HG02759 (cell line): ENCODE results near the gene TSKU.
"Not testable (repeated sequence)": the region's sequence is repeated elsewhere in the genome, so short reads cannot be mapped to it uniquely, and the experiment has no call there.

Source experiments
- ATAC-seq: cut with Tn5 transposase; IDR thresholded peaks from one replicate; pipeline ENCODE4 v1.9.1; 2021; ENCODE audit warnings: mild to moderate bottlenecking, moderate library complexity; ENCODE audit not compliant: unreplicated experiment

The TSKU gene, protein sequence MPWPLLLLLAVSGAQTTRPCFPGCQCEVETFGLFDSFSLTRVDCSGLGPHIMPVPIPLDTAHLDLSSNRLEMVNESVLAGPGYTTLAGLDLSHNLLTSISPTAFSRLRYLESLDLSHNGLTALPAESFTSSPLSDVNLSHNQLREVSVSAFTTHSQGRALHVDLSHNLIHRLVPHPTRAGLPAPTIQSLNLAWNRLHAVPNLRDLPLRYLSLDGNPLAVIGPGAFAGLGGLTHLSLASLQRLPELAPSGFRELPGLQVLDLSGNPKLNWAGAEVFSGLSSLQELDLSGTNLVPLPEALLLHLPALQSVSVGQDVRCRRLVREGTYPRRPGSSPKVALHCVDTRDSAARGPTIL

DNA sequence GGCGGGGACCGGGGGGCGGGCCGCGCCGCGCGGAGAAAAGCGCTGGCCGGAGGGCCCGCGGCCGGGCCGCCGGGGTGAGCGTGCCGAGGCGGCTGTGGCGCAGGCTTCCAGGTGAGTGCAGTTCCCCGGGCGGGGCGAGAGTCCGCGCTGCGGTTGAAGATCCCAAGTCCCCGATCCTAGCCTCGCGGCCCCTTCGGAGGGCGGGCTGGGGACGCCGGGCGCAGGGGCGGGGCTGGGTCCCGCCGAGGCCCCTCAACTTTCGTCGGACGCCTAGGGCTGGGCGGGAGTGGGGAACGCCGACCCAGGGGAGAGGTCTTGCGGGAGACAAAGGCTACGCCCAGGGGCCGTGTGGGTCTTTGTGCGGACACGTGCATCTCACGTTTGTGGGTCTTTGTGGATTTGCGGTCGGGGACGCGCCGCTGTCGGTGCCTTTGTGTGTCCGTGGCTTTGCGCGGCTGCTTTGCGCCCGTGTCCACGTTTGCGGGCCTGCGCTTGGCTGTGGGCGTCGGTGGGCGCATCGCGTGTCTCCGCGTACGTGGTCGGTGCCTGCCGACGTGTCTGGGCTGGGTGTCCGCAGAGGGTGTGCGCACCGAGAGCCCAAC lies at the start of gene TSKU:
TSS of gene TSKU (plus strand) at position 63 of the 602 bp plus-strand sequence. CDS start 12,261 bp downstream, outside the sequence.
- ATAC-seq: no peak

DNA sequence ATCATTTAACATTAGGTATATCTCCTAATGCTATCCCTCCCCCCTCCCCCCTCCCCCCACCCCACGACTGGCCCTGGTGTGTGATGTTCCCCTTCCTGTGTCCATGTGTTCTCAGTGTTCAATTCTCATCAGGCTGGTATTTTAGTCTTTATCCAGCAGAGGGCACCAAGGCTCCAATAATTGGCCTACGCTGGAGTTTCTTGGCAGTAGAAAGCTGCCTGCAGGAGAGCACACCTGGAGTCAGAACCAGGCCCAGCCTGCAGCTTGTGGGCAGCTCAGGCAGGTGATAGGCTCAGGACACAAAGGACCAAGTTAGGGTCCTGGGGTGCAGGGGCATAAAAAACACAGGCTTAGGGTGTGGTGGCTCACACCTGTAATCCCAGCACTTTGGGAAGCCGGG lies 49.2 kb upstream of the TSKU start:
- ATAC-seq: not testable (repeated sequence)

DNA sequence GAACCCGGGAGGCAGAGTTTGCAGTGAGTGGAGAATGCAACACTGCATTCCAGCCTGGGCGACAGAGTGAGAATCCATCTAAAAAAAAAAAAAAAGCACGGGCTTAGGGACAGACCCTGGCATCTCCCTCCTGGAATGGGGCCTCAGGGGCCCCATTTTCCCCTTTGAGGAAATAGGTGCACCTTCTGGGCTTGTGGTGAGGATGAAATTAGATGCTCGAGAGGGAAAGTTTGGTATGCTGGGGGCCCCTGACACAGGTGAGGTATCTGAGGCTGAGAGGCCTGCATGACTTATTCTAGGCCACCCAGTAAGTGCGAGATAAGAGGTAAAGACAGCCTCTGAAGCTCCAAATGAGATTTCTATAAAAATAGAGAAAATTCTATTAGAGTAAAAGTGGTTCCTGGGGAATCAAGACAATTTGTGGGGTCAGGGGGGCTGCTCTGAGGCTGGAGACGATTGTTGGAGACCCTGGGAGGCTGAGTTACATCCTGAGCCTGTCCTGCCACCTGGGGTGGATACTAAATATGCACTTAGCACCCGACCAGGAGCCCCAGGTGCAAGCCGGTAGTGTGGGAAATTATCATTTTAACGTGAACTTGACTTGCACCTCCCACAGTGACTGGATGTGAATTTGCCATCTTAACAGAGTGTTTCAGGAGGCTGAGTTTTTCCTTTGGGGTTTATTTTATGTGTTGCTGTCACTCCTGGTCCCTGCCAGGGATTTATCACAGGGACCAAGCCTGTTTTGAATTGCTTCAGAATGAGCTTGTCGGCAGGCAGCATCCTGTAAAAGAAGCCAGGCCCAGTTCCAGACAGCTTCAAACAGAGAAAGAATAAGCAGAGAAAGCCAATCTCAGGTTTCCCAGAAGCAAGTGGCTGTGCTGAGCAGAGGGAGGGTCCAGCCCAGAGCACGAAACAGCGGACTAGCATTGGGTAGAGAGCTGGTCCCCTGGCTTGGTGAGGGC lies 48.4 kb upstream of the TSKU start:
- no peak for ATAC-seq

DNA sequence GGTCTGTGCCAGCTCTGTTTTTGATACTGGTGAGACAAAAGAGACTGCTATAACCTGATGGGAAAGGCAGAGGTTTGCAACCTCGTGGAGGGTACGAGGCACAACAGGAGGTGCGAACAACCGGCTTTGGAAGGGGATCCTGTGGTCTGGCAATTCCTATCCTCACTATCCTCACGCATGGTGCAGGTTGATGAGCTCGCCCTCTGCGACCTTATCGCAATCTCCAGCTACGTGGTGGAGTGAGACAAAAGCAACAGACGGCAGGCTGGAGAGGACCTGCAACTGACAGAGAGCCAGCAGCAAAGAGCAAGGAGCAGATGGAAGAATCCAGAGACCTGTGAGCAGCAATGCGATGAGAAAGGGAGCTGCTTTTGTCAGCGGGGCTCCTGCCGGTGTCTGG lies 47.3 kb upstream of the TSKU start:
- no peak for ATAC-seq

DNA sequence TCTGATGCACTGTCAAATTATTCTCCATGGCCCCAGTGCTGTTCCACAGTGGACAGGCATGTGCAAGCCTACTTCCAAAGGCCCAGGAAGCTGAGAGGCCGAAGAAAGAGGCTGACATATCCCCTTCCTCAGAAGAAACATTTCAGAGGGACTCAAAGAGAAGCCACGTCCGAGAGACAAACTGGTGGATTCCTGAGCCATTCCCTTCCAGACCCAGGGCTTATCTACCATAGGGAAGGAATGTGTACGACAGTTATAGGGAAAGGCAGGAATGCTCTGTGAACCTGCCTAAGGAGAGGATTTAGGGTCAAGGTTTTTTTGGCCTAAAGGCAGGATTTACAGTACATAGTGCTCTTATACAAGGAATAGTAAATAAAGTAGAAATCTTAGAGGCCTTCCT lies 46.9 kb upstream of the TSKU start:
- no peak for ATAC-seq

DNA sequence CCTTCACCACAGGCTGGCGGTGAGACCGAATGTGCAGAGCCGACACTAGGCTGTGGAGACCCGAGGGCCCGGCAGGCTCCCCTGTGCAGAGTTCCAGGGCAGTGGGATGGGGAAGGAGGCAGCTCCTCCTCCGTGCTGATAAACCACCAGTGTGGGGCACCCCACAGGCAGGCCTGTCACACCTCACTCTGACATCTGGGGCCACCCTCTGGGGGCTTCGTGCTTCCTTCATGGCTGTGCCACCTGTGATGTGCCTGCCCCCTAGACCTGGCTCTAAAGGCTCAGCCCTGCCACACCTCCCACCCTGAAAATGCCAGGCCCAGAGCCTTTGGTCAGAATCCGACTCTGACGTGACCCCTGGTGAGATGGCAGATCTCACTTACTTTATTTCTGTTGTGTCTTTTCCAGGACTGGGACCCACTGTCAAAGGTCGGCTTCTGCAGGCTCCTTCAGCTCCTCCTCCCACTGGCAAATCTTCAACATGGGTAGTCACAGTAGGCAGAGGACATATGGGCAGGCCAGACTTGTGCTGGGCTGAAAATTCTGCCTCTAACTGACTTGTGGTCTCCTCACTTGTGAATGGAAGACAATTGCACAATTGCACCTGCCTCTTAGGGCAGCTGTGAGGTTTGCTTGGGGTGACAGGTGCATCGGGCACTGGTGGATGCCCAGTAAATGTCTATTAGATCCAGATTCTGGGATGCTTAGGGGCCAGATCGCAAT lies 46.2 kb upstream of the TSKU start:
- no peak for ATAC-seq

DNA sequence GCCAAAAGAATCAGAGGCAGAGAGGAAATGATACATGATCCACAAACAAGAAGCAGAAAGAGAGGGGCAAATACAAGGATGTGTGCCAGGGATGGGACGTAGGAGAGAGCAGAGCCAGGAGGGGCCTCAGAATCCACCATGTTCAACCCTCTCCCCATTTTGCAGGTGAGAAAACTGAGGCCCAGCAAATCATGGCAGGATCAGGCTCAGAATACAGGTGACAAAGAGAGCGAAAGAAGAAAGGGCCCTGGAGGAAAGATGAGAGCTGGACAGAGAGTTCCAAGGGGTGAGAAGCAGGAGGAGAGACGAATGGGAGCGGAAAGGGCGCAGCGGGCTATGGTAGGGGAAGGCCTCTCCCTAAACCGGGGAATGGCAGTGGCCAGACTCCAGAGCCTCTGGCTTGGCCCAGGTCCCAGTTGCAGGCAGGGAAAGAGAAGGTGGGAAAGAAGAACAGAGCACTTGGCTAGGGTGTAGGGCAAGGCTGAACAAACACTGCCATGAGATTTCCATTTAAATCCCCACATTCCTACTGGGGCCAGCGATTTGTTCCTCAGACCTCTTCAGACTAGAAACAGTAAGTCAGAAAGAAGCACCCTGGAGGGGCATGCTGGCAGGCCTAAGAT lies 44.4 kb upstream of the TSKU start:
- no peak for ATAC-seq

DNA sequence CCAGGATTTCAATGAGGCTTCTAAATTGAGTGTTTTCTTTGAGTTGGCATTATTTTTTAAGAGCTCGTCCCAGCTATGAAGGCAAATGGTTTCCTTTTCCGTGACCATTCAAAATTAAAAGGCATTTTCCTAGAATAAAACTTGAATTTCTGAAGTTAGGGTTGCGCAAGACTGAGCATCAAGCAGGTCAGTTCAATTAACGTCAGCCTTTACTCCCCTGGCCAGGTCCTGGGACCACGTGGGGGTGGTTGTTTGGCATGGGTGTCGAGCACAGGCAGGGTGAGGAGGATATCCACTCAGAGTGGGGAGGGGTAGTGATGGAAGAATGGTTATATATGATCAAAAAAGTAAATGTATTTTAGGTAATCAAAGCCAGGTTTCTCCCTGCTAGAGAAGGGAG lies 43.4 kb upstream of the TSKU start:
- ATAC-seq: no peak

DNA sequence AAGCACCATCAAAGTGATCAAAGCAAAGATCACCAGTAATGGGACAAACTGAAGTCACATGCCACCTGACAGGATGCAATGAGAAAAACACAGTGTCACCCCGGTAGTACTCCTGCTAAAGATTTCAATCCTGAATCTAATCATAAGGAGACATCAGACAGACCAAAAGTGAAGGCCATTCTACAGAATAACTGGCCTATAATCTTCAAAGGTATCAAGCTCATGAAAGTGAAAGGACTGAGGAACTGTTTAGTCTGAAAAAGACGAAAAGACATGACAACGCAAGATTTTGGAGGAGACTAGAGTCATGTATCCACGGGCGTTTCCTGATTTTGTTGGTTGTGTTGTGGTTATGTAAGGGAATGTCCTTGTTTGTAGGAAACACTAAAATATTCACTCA lies 42.4 kb upstream of the TSKU start:
- ATAC-seq: no peak

DNA sequence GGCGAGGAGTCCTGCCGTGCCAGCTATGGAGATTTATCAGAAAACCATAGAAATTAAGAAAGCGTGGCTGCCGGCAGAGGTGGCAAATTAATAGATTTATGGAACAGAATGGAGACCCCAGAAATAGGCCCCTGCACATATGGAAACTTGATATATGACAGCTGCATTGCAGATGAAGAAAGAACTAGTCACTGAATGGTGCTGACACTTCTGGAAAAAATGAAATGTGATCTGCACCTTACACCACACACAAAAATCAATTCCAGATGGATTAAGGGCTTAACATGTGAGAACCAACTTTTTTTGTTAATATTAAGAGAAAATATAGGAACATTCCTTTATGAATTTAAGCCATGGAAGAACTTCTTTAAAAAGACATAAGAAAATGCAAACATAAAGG lies 40.3 kb upstream of the TSKU start:
- no peak for ATAC-seq

DNA sequence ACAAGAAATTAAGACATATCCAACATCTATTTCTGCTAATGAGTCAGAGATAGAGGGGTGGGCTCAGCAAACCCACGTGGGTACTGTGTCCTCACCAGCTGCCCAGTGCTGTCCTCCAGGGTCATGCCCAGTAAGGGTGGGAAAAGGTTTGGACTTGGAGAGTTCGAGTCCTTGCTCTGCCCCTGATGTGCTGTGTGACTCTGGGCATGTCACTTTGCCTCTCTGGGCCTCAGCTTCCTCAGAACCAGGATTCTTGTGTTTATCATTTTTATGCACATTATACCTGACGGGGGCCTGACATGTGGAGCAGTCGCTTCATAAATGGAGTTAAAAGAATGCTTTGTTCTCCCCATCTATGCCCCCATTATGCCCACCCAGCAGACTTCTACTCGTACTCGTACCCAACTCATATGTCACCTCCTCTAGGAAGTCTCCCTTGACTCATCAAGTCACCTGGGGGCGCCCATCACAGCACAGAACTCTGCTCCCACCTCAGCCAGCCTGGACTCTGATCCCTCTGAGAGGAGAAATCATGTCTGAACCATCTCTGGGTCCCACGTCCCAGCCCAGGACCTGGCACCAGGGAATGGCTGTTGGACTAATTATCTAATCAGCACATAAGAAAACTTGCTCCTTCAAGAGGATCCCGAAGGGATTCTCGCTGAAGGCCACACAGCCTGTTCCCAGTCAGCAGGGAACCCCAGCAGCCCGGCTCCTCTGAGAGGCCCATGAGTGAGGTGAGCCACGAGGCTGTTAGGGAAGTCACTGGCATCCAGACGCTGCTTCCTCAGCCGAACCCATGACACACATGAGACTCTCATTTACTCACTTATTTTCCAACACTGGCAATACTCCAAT lies 38.7 kb upstream of the TSKU start:
- no peak for ATAC-seq

DNA sequence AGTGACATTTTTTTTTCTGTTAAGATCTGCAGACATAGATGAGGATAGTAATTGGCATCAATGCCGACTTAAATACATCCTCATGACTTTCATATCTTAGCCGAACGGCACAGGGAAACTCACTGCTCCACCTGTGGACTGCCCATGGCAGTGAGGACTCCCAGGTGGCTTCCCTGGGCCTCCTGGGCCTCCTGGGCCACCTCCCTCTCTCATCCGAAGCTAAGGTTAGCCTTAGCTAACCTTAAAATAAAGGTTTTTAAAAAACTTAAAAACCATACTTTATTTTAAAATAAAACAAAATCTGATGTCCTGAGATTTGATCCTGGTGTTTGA lies 38.1 kb upstream of the TSKU start:
- ATAC-seq: no peak

DNA sequence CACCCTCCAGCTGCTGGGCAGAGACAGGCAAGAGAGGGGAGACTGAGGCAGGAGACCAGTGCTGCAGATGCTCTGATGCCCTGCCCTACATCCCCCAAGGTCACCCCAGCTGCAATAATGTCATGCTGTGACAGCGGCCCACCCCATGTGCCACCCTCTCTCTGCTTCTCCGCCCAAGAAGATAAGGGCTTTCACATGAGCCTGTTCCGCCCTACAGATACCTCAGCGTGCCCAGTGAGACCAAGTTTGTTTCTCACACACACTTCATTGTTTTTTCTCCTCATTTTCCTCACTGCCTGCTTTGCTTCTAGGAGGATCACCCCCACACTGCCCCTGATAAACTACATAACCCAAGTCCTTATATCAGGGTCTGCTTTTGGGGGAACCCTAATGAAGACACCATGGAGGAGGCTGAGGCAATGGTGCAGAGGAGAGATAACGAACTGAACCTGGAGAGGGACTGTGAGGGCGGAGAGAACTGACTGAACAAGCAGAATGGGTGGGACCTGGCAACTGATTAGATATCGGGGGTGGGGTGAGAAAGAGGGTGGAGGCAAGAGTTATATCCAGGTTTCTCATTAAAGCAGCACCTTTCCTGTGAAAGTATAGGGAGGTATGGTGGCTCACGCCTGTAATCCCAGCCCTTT lies 37.5 kb upstream of the TSKU start:
- no peak for ATAC-seq

DNA sequence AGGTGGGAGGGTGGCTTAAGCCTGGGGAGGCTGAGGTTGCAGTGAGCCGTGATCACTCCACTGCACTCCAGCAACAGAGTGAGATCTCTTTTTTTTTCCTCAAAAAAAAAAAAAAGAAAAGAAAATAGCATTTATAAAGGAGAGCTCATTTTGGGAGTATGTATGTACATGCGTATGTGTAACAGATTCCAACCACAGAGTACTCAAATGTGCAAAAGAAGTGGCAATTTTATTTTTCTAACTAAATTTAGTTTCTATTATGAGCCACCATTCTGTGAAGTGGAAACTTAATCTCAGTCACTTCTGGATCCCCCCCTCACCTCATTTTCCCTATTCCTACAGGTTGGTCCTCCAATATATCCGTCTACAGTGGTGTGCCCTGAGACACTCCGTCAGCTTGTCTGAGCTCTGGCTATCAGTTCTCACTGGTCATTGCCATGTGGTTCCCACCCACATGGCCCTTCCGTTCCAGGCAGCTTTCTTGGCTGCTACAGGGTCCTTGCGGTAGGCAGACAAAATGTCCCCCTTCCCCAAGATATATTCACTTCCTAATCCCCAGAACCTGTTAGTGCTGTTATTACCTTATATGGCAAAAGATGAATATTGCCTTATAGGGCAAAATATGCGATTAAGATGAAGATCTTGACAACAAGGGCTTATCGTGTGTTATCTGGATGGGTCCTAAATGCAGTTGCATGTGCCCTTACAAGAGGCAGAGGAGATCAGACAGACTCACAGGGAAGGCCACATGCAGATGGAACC lies 35.8 kb upstream of the TSKU start:
- no peak for ATAC-seq

DNA sequence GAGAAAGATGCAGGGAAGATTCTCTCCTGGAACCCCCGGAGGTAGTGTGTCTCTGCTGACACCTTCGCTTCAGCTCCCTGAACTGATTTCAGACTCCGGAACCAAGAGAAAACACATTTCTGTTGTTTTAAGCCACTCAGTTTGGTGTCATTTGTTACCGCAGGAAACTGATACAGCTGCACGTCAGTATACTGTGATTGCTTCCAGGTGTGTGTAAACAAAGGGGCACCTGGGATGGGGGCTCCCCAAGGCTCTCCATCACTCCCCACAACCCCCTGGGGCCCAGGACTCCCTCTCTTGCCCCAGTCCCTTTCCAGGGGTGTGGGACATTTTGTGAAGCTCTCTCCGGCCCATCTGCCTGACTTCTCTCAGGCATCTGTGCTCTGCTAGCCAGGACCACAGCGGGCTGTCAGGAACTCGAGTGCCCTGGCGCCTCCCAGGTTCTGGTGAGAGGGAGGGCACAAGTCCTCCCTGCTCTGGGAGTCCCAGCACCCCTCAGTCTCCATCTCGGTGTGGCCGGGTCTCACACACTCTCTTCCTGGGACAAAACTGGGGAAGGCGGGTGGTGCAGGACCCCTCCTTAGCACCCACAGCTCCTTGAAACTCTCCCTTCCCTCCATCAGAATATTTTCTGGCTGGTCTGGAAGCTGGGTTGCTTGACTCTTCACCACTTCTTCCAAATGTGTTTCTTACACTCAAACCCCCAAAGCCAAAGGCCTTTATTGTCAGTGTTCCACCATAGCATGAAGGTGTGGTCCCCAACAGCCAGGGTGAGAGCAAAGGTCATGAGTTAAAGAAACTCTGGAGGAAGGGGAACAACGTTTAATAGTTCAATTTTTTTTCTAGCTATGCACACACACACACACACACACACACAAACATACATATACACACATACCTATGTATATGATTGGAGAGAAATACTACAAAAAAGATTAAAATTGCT lies 35.0 kb upstream of the TSKU start:
- no peak for ATAC-seq

DNA sequence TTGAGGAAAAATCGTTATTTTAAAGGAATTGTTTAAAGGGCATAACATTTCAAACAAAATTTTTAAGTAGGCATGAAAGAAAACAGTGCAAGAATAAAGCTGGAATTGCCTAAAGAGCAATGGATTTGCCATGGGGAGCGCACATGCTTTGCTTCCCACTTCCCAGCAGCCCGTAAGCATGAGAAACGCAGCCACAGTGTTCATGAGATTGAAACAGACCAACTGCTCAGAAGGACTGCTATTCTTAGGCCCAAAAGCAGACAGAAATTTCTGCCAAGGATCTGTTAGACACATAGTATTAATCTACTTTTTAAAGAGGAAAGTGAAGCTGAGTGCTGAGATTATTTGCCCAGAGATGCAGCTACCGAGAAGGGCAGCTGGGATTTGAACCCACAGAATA lies 34.2 kb upstream of the TSKU start:
- no peak for ATAC-seq

DNA sequence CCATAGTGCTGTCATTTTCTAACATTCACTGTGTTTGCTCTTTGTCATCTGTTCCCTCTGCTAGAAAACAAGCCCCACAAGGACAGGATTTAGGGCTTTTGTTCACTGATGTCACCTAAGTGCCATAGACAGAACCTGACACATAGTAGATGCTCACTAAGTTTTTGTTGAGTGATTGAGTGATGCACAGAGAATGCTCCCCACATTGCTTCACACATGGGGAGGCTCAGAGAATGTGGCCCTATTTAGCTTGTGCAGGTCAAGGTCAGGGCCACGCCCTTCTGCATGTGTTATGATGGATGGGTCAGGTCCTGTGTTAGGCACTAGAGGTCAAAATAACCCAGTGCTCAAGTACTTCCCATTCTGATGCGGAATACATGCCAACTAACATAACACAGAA lies 33.1 kb upstream of the TSKU start:
- no peak for ATAC-seq
